ENCODE measurements around the gene ZNF536.
"Not testable (repeated sequence)": the region's sequence is repeated elsewhere in the genome, so short reads cannot be mapped to it uniquely, and the experiment has no call there.

ZNF536 gene

DNA sequence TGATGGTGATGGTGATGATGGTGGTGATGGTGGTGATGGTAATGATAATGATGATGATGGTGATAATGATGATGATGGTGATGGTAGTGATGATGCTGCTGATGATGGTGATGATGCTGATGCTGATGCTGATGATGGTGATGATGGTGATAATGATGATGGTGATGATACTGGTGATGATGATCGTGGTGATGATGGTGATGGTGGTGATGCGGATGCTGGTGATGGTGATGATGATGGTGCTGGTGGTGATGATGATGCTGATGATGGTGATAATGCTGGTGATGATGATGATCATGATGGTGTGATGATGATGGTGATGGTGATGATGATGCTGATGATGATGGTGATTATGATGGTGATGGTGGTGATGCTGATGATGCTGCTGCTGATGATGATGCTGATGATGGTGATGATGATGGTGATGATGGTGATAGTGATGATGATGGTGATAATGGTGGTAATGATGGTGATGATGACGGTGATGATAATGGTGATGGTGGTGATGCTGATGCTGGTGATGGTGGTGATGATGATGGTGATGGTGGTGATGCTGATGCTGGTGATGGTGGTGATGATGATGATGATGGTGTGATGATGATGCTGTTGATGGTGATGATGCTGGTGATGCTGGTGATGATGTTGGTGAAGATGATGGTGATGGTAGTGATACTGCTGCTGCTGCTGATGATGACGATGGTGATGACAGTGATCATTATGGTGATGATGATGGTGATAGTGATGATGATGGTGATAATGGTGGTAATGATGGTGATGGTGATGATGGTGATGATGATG lies 62.8 kb downstream of the ZNF536 start:
- Histone ChIP-seq H3K9me3 (ENCODE audit: control insufficient read depth in 2 of 2, low read length in 2 of 2) (no peaks in the 10 kb centered on the region), H3K27ac (ENCODE audit: low read length) (no peak overlapping the region), H3K36me3 (ENCODE audit: control insufficient read depth in 2 of 2, insufficient read depth in 2 of 2, low read length in 2 of 2) (no peaks in the 10 kb centered on the region), H3K9ac (ENCODE audit: low read length in 2 of 2) (no peak overlapping the region), H3K4me1 (ENCODE audit: control insufficient read depth, insufficient read depth, low read length) (no peaks in the 10 kb centered on the region), H3K27me3 (ENCODE audit: control insufficient read depth in 1 of 2, insufficient read depth in 2 of 2, low read length in 2 of 2) (peaks cover 2 to 3% of the 10 kb centered on the region in 2 donors), H3K4me3 (ENCODE audit: low read length in 2 of 2) (no peak overlapping the region)

DNA sequence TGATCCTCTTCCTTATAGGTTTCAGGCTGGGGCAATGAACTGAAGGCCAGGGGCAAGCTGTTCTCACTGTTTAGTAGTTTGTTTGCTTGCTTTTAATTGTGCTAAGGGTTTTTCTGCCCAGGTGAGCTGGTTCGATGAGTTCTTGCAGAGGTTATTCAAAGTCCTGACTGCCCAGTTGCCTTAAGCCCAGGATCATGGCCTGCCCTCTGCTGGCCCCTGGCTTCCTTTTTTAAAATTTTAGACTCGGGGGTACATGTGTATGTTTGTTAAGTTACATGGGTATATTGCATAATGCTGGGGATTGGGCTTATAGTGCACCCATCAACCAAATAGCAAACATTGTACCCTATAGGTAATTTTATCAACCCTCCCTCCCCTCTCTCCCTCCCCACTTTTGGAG lies 65.7 kb downstream of the ZNF536 start:
- Histone ChIP-seq H3K4me3 (ENCODE audit: low read length in 2 of 2) (no peak overlapping the region), H3K27me3 (ENCODE audit: control insufficient read depth in 1 of 2, insufficient read depth in 2 of 2, low read length in 2 of 2) (peaks cover 0 to 2% of the 10 kb centered on the region in 2 donors), H3K9me3 (ENCODE audit: control insufficient read depth in 2 of 2, low read length in 2 of 2) (no peaks in the 10 kb centered on the region), H3K9ac (ENCODE audit: low read length in 2 of 2) (no peak overlapping the region), H3K36me3 (ENCODE audit: control insufficient read depth in 2 of 2, insufficient read depth in 2 of 2, low read length in 2 of 2) (no peaks in the 10 kb centered on the region), H3K27ac (ENCODE audit: low read length) (no peak overlapping the region), H3K4me1 (ENCODE audit: control insufficient read depth, insufficient read depth, low read length) (no peaks in the 10 kb centered on the region)

DNA sequence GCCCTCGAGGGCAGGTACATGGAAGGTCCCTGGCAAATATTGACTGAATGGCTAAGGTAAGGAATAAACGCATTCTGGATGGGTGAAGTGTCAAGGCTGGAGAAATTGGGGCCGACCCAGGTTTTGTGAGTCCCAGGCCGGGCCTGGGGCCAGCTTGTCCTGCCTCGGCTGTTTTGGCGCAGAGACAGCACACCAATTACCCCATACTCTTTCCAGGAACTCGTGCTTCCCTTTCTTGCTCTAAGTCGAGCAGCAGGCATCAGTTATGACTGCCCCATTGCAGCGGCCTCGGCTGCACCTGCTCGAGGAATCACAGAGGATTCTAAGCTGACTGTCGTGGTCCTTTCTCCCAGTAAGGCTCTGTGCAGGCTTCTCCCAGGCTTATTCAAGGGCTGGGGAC lies 67.1 kb downstream of the ZNF536 start:
- H3K36me3 ChIP-seq (ENCODE audit: control insufficient read depth in 2 of 2, insufficient read depth in 2 of 2, low read length in 2 of 2) = no peaks in the 10 kb centered on the region
- peaks cover 0 to 2% of the 10 kb centered on the region in 2 donors for H3K27me3 ChIP-seq (ENCODE audit: control insufficient read depth in 1 of 2, insufficient read depth in 2 of 2, low read length in 2 of 2)
- H3K9ac ChIP-seq (ENCODE audit: low read length in 2 of 2) = no peak overlapping the region
- H3K4me3 ChIP-seq (ENCODE audit: low read length in 2 of 2) = no peak overlapping the region
- H3K27ac ChIP-seq (ENCODE audit: low read length) = no peak overlapping the region
- no peaks in the 10 kb centered on the region for H3K9me3 ChIP-seq (ENCODE audit: control insufficient read depth in 2 of 2, low read length in 2 of 2)
- no peaks in the 10 kb centered on the region for H3K4me1 ChIP-seq (ENCODE audit: control insufficient read depth, insufficient read depth, low read length)

DNA sequence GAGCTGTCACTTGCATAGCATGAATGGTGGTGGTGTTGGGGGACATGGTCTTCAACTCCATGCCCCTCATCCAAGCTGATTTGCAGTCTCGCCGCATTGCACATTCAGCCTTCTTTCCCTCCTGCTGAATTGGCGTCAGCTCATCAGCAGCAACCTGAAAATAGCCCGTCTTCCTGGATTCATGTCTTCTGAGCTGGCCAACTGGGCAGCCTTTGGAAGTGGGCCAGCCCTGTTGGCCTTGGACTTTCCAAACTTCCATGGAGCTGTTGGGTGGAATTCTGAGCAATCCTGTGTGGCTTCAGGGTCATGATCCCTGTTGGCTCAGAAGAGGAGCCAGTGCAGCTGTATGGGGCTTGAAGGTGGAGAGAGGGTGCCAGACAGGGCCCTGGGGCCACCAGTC lies 68.8 kb downstream of the ZNF536 start:
- H3K4me1 ChIP-seq (ENCODE audit: control insufficient read depth, insufficient read depth, low read length) = no peaks in the 10 kb centered on the region
- H3K36me3 ChIP-seq (ENCODE audit: control insufficient read depth in 2 of 2, insufficient read depth in 2 of 2, low read length in 2 of 2) = no peaks in the 10 kb centered on the region
- peaks cover 0 to 2% of the 10 kb centered on the region in 2 donors for H3K27me3 ChIP-seq (ENCODE audit: control insufficient read depth in 1 of 2, insufficient read depth in 2 of 2, low read length in 2 of 2)
- no peak overlapping the region for H3K4me3 ChIP-seq (ENCODE audit: low read length in 2 of 2)
- no peak overlapping the region for H3K9ac ChIP-seq (ENCODE audit: low read length in 2 of 2)
- H3K27ac ChIP-seq (ENCODE audit: low read length) = no peak overlapping the region
- H3K9me3 ChIP-seq (ENCODE audit: control insufficient read depth in 2 of 2, low read length in 2 of 2) = no peaks in the 10 kb centered on the region

DNA sequence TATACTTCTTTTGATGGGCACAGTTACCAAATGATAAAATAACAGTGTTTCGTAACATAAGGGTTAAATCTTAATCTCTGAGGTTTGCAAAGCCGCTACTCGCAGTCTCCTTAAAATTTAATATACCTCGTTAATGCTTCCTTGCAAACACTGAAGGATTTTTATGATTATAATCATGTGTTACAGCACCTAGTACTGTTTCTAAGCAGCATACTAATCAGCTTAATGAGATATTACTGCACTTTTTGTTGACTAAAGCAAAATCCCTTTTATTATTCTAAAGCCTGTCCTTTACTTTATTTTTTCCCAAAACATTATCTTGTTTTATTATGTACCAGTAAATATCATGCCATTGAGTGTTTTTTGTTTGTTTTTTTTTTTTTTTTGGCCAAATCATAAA lies 70.5 kb downstream of the ZNF536 start:
- Histone ChIP-seq H3K9me3 (ENCODE audit: control insufficient read depth in 2 of 2, low read length in 2 of 2) (no peaks in the 10 kb centered on the region), H3K27me3 (ENCODE audit: control insufficient read depth in 1 of 2, insufficient read depth in 2 of 2, low read length in 2 of 2) (peaks cover 0 to 2% of the 10 kb centered on the region in 2 donors), H3K27ac (ENCODE audit: low read length) (no peak overlapping the region), H3K36me3 (ENCODE audit: control insufficient read depth in 2 of 2, insufficient read depth in 2 of 2, low read length in 2 of 2) (no peaks in the 10 kb centered on the region), H3K9ac (ENCODE audit: low read length in 2 of 2) (no peak overlapping the region), H3K4me1 (ENCODE audit: control insufficient read depth, insufficient read depth, low read length) (no peaks in the 10 kb centered on the region), H3K4me3 (ENCODE audit: low read length in 2 of 2) (no peak overlapping the region)

DNA sequence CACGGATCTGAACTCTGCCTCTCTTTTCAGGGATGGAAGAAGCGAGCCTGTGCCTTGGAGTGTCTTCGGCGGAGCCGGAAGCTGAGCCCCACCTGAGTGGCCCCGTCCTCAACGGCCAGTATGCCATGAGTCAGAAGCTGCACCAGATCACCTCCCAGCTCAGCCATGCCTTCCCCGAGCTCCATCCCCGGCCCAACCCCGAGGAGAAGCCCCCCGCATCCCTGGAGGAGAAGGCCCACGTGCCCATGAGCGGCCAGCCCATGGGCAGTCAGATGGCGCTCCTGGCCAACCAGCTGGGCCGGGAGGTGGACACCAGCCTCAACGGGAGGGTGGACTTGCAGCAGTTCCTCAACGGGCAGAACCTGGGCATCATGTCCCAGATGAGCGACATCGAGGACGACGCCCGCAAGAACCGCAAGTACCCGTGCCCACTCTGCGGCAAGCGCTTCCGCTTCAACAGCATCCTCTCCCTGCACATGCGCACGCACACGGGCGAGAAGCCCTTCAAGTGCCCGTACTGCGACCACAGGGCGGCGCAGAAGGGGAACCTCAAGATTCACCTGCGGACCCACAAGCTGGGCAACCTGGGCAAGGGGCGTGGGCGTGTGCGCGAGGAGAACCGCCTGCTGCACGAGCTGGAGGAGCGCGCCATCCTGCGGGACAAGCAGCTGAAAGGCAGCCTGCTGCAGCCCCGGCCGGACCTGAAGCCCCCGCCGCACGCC lies 71.5 kb downstream of the ZNF536 start:
- H3K9ac ChIP-seq (ENCODE audit: low read length in 2 of 2) = no peak overlapping the region
- no peak overlapping the region for H3K4me3 ChIP-seq (ENCODE audit: low read length in 2 of 2)
- H3K9me3 ChIP-seq (ENCODE audit: control insufficient read depth in 2 of 2, low read length in 2 of 2) = no peaks in the 10 kb centered on the region
- peaks cover 0 to 2% of the 10 kb centered on the region in 2 donors for H3K27me3 ChIP-seq (ENCODE audit: control insufficient read depth in 1 of 2, insufficient read depth in 2 of 2, low read length in 2 of 2)
- no peak overlapping the region for H3K27ac ChIP-seq (ENCODE audit: low read length)
- no peaks in the 10 kb centered on the region for H3K4me1 ChIP-seq (ENCODE audit: control insufficient read depth, insufficient read depth, low read length)
- no peaks in the 10 kb centered on the region for H3K36me3 ChIP-seq (ENCODE audit: control insufficient read depth in 2 of 2, insufficient read depth in 2 of 2, low read length in 2 of 2)

DNA sequence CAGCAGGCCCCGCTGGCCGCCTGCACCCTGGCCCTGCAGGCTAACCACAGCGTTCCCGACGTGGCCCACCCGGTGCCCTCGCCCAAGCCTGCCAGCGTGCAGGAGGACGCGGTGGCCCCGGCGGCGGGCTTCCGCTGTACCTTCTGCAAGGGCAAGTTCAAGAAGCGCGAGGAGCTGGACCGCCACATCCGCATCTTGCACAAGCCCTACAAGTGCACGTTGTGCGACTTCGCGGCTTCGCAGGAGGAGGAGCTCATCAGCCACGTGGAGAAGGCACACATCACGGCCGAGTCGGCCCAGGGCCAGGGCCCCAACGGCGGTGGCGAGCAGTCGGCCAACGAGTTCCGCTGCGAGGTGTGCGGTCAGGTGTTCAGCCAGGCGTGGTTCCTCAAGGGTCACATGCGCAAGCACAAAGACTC lies 72.1 kb downstream of the ZNF536 start:
- Histone ChIP-seq H3K27ac (ENCODE audit: low read length) (no peak overlapping the region), H3K27me3 (ENCODE audit: control insufficient read depth in 1 of 2, insufficient read depth in 2 of 2, low read length in 2 of 2) (peaks cover 0 to 2% of the 10 kb centered on the region in 2 donors), H3K36me3 (ENCODE audit: control insufficient read depth in 2 of 2, insufficient read depth in 2 of 2, low read length in 2 of 2) (no peaks in the 10 kb centered on the region), H3K9ac (ENCODE audit: low read length in 2 of 2) (no peak overlapping the region), H3K4me1 (ENCODE audit: control insufficient read depth, insufficient read depth, low read length) (no peaks in the 10 kb centered on the region), H3K9me3 (ENCODE audit: control insufficient read depth in 2 of 2, low read length in 2 of 2) (no peaks in the 10 kb centered on the region), H3K4me3 (ENCODE audit: low read length in 2 of 2) (no peak overlapping the region)

DNA sequence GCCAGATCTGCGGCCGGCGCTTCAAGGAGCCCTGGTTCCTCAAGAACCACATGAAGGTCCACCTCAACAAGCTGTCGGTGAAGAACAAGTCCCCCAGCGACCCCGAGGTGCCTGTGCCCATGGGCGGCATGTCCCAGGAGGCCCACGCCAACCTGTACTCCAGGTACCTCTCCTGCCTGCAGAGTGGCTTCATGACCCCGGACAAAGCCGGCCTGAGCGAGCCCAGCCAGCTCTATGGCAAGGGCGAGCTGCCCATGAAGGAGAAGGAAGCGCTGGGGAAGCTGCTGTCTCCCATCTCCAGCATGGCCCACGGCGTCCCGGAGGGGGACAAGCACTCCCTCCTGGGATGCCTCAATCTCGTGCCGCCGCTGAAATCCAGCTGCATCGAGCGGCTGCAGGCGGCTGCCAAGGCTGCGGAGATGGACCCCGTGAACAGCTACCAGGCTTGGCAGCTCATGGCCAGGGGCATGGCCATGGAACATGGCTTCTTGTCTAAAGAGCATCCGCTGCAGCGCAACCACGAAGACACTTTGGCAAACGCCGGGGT lies 72.6 kb downstream of the ZNF536 start:
- Histone ChIP-seq H3K9me3 (ENCODE audit: control insufficient read depth in 2 of 2, low read length in 2 of 2) (no peaks in the 10 kb centered on the region), H3K27me3 (ENCODE audit: control insufficient read depth in 1 of 2, insufficient read depth in 2 of 2, low read length in 2 of 2) (peaks cover 0 to 4% of the 10 kb centered on the region in 2 donors), H3K36me3 (ENCODE audit: control insufficient read depth in 2 of 2, insufficient read depth in 2 of 2, low read length in 2 of 2) (no peaks in the 10 kb centered on the region), H3K27ac (ENCODE audit: low read length) (no peak overlapping the region), H3K4me1 (ENCODE audit: control insufficient read depth, insufficient read depth, low read length) (no peaks in the 10 kb centered on the region), H3K9ac (ENCODE audit: low read length in 2 of 2) (no peak overlapping the region), H3K4me3 (ENCODE audit: low read length in 2 of 2) (no peak overlapping the region)

DNA sequence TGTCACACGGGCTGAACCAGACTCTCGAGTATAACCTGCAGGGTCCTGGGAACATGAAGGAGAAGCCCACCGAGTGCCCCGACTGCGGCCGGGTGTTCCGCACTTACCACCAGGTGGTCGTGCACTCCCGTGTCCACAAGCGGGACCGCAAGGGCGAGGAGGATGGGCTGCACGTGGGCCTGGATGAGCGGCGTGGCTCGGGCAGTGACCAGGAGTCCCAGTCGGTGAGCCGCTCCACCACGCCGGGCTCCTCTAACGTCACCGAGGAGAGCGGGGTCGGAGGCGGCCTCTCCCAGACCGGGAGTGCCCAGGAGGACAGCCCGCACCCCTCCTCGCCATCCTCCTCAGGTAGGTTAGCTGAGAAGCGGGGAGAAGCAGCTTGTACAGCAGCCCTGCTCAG lies 73.2 kb downstream of the ZNF536 start:
- H3K36me3 ChIP-seq (ENCODE audit: control insufficient read depth in 2 of 2, insufficient read depth in 2 of 2, low read length in 2 of 2) = no peaks in the 10 kb centered on the region
- H3K4me1 ChIP-seq (ENCODE audit: control insufficient read depth, insufficient read depth, low read length) = no peaks in the 10 kb centered on the region
- no peak overlapping the region for H3K9ac ChIP-seq (ENCODE audit: low read length in 2 of 2)
- no peaks in the 10 kb centered on the region for H3K9me3 ChIP-seq (ENCODE audit: control insufficient read depth in 2 of 2, low read length in 2 of 2)
- no peak overlapping the region for H3K27ac ChIP-seq (ENCODE audit: low read length)
- peaks cover 0 to 4% of the 10 kb centered on the region in 2 donors for H3K27me3 ChIP-seq (ENCODE audit: control insufficient read depth in 1 of 2, insufficient read depth in 2 of 2, low read length in 2 of 2)
- no peak overlapping the region for H3K4me3 ChIP-seq (ENCODE audit: low read length in 2 of 2)

DNA sequence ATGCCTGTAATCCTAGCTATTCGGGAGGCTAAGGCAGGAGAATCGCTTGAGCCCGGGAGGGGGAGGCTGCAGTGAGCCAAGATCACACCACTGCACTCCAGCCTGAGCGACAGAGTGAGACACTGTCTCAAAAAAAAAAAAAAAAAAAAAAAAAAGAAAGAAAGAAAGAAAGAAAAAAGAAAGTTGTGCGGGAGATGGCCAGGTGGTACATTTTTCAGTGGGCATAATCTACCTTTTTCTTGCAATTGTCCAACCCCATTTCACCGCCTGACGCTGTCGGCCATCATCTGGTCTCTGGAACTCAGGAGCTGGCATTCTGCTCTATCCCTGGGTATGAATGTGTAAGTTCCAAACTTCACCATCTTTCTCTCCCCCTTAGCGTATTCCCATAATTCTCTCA lies 73.9 kb downstream of the ZNF536 start:
- not testable (repeated sequence) for H3K36me3 ChIP-seq (ENCODE audit: control insufficient read depth in 2 of 2, insufficient read depth in 2 of 2, low read length in 2 of 2); H3K27me3 ChIP-seq (ENCODE audit: control insufficient read depth in 1 of 2, insufficient read depth in 2 of 2, low read length in 2 of 2); H3K4me3 ChIP-seq (ENCODE audit: low read length in 2 of 2); H3K27ac ChIP-seq (ENCODE audit: low read length); H3K4me1 ChIP-seq (ENCODE audit: control insufficient read depth, insufficient read depth, low read length); H3K9ac ChIP-seq (ENCODE audit: low read length in 2 of 2); H3K9me3 ChIP-seq (ENCODE audit: control insufficient read depth in 2 of 2, low read length in 2 of 2)
